ENCODE data around the gene ASL.

DNA sequence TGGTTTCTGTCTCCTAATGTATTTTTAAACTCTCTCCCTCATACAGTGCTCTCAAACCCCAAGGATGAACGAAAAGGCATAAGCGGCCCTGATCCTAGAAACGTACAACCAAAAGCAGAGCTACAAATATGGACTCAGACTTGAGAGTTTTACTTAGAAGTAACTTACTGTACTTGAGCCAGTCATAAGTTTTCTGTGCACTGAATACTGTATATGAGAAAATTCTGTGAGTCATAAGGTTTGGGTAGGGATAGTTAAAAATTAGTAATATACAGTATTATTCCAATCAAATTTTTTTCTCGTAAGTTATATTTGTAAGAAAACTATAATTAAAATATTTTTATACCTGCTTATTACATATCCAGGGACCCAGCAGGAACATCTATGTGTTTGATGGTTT lies 5.9 kb upstream of the ASL start:
- TF ChIP-seq, protein P1, sequence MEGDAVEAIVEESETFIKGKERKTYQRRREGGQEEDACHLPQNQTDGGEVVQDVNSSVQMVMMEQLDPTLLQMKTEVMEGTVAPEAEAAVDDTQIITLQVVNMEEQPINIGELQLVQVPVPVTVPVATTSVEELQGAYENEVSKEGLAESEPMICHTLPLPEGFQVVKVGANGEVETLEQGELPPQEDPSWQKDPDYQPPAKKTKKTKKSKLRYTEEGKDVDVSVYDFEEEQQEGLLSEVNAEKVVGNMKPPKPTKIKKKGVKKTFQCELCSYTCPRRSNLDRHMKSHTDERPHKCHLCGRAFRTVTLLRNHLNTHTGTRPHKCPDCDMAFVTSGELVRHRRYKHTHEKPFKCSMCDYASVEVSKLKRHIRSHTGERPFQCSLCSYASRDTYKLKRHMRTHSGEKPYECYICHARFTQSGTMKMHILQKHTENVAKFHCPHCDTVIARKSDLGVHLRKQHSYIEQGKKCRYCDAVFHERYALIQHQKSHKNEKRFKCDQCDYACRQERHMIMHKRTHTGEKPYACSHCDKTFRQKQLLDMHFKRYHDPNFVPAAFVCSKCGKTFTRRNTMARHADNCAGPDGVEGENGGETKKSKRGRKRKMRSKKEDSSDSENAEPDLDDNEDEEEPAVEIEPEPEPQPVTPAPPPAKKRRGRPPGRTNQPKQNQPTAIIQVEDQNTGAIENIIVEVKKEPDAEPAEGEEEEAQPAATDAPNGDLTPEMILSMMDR (IDR thresholded peaks at IDR 0.05): no peak
- TF ChIP-seq POLR2A (IDR thresholded peaks at IDR 0.05) (no peak), EP300 (IDR thresholded peaks at IDR 0.05) (no peak)

Measured in gastroesophageal sphincter (tissue), 3 donors.